Measurements from ENCODE around the gene RBMS3.
"Not testable (repeated sequence)": the region's sequence is repeated elsewhere in the genome, so short reads cannot be mapped to it uniquely, and the experiment has no call there.

RBMS3 gene

DNA sequence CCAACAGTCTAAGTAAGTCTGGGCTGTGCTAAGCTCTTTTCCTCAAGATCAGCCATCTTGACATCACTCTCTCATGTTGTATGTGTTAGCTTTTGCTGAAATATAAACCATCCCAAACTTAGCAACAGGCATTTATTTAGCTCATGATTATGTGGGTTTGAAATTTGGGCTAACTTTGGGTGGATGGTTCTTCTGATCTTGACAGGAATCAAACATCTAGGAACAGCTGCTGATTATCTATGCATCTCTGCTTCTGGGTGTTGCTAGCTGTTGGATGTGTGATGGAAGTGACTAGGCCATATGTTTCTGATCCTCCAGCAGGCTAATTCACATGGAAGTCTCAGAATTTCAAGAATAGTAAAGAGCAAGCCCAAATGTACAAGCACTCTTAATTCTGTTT lies 710.3 kb downstream of the RBMS3 start:
- no peak for DNase-seq

DNA sequence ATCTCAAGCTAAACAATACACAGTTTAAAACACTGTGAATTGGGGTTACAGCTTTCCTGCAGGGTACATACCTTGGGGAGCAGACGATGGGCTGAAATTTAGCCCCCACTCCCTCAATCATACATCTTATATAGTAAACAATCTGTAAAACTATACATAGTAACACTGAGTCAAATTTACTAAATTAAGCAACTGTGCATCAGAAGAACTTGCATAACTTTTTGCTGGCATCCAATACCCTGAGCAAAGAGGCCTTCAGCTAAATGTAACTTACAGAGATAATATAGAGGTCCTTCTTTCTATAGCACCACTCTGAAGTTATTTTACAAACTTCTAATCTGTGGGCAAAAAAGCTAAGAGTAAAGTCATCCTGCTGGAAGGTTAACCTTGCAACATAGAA lies 721.9 kb downstream of the RBMS3 start:
- no peak for DNase-seq

DNA sequence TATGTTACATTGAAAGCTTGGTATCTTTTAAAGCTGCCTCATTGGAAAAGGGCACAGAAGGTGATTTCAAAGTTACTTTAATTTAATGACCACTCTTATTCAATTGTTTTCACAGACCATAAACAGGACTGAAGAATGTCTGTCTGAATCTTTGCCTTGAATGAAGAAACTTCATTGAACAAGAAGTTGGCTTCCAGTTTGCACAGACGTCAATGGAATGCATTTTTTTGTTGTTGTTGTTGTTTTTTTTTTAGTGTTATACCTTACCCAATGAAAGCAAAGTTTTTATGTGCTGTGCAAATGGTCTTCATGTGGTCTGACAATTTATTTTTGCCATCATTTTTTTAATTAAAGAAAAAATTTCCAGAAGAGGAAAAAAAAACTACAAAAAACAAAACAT lies 722.9 kb downstream of the RBMS3 start:
- no peak for DNase-seq

DNA sequence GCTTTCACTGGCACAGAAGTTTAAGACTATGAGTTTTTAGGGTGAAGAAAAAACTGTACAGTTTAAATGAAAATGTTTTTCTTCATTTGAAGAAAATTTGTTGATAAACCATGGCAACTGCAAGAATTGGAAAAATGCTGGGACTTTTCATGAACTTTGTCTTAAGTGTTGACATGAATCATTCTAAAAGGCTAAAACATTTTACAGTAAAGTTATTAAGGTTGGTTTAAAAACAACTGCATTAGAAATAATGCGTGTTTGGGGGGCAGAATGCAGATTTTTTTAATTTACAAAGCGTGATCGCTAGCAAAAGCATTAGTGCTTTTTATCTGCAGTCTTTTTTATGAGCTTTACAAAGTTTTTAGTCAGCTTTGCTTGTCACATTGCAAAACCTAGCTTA lies 723.6 kb downstream of the RBMS3 start:
- DNase-seq: no peak

DNA sequence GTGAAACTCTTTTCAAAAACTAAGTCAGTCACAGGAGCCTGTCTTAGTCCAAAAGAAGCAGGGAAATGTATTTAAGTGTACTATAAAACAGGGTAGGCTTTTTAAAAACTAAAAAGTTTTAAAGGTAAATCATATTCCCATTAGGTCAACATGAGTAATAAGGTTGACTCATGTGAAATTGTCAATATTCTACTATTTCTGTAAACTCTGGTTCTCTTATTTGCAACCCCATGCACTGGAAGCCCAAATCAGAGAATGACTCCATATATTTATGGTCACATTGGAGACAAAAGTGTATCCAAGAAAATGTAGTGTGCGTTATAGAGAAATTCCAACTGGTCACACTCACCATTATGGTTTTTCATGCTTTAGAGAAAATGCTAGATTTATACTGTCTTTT lies 725.2 kb downstream of the RBMS3 start:
- no peak for DNase-seq

DNA sequence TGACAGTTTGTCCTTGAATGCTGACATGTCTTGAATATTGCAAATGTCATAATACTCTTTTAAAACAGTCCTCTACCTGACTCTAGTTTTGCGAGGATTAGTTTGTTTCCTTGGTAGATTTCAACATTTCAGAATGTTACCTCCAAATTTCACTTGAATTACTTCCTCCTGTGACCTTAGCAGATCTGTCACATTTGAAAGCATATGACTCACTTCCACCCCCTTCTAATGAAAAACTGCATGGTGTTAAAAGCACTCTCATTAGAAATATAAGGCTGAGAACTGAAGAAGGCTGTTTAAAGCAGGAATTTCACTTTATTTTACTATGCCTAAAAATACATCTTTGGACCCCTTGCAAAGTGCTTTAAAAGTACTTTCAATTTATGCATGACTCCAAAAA lies 726.8 kb downstream of the RBMS3 start:
- peak; percentile 36 for DNase-seq

DNA sequence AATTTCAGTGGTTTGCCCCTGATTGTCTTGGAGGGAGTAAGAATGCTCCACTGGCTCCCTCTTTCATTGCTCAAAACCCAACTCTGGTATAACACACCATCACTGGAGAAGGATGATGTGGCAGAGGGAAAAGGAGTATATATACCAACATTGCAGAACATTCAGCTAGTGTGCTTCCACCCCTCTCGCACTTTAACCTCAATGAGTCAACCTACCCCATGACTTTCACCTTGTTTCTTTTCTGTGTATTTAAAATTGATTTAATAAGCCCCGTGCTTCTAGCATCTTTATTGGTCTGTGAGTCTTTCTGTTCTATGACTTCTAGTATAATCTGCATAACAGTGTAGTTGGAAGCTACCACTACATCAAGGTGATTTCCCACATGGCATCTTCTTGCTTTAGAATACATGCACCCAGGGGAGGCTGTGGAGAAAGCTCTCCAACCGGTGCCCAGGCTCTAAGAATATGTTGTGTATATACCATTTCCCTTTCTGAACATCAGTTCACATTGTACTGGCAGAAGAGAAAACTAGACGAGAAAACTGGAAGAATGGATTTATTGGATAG lies 730.4 kb downstream of the RBMS3 start:
- DNase-seq: no peak

DNA sequence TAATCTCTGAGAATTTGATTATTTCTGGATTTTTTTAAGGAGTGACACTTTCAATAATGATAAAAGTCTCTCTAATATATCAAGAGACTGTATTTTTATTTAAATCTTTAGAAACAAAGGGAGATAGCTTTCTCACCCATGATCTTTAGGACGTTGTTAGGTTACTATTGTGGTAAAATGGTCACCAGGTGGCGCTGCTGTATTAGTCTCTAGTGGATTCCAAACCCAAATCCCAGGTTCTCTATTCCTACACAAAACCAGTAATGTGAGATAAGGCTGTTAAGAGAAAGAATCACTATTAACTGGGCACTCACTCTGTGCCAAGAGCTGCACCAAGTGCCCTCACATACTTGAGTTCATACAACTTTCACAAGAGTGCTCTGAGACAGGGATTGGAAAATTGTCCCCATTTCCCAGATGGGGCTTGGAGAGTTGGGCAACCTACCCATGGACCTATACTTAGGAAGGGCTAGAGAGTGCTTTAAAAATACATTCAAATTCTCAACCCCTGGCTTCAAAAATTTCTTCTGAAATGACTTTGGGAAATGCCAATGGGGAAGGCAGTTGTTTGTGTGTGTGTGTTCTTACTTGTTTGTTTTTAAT lies 732.2 kb downstream of the RBMS3 start:
- DNase-seq: peak; percentile 81

DNA sequence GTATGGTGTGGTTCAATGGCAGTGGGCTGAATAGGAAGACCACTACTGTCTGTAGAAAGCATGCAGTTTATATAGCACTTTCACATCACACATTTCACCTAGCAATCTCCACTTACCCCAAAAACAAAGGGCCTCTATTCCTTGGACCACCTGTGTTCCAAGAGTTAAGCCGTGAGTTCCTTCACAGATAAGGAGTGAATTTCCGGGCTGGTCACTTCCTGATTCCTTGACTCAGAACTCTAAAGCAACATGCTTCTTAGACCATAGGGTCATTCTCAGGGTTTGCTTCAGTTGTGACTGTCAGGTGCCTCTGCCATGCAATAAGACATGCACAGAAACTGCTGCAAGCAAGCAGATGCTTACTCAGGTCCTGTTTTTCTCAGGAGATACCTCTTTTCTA lies 737.0 kb downstream of the RBMS3 start:
- peak; percentile 7 for DNase-seq

DNA sequence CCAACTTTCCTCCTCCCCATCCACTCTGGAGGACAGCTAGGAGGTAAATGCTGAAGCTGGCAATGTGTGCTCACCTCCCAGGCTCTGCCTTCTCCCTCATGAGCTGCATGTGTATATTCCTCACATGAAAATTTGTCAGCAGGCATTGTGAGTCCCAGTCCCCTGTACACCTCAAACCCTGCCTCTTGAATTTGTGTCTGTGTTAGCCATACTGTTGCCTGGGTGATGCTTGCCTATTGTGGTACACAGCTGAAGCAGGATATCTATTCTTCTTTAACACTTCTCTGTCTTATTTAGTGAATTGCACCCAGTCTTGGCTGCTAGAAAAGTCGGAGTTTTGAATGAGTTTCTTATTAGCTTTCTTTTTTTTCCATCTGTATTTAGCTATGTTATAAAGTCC lies 739.5 kb downstream of the RBMS3 start:
- no peak for DNase-seq

DNA sequence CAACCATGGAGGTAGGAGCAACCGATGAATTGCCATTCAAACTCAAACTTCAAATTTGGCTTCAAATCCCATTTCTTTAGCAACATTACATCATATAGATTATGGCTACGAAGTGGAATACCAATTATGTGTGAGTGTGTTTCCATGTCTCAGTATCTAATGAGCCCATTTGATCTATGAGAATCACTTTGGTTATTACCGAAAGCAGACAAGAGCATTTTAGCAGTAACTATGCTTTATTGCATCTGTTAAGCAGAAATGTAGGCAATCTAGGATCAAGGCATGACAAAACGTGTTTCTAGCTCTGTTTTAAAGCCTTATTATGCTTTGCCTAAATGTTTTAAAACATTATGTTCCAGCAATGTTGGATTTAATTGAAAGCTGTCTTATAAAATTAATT lies 743.6 kb downstream of the RBMS3 start:
- DNase-seq: no peak

DNA sequence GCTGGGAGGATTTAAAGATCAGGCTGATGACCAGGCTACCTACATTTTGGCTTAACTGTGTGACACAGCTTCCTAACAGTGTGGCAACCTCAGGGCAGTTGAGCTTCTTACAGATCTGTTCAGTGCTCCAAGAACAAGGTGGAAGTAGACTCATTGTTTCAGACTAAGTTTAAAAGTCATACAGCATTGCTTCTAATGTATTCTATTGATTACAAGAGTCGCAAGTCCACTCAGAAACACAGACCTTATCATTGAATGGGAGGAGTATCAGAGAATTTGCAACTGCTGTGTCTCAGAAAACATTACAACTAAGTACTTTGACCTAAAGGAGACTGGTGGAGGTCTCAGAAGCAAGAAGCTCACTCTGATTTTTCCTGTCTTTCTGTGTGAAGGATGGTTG lies 746.0 kb downstream of the RBMS3 start:
- DNase-seq: no peak

DNA sequence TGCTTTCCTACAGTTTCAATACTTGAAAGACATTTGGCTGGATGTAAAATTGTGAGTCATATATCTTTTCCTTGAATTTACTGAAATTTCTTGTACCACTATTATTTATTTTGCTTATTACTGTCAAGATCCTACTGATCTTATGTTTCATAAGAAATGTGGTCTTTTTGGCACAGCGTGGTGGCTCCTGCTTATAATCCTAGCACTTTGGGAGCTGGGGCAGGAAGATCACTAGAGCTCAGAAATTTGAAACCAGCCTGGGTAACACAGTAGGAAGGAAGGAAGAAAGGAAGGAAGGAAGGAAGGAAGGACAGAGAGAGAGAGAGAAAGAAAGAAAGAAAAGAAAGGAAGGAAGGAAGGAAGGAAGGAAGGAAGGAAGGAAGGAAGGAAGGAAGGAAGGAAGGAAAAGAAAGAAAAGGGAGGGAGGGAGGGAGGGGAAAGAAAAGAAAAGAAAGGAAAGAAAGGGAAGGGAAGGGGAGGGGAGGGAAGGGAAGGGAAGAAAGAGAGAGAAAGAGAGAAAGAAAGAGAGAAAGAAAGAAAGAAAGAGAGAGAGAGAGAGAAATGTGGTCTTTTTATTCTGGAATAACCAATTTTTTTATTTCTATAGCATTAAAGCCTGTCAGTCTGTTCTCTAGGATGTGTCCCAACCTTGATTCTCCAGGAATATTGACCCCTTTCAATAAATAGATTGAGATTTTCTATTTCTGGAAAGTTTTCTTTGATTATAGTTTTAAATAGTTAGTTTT lies 753.5 kb downstream of the RBMS3 start:
- DNase-seq: no peak

DNA sequence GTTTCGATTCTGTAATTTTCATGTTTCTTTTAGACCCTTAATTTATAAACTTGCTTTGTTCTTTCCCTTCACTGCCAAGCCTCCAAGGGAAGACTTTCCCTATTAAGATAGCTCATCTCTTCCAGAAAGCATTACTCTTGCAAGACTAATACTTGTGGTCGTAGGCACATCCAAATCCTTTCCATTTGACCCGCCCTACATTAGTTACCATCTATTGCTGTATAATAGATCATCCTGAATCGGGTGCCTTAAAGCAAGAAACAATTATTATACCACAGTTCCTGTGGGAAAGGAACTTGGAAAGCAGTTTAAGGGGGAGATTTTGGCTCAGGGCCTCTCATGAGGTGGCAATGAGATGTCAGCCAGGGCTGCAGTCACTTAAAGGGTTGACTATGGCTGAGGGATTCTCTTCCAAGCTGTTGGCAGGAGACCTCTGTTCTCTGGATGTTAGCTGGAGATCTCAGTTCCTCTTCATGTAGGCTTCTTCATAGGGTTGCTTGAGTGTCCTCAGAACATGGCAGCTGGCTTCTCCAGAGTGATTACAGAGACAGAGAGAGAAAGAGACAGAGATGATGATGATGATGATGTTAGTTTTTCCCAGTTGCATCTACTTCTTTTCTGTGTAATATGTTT lies 755.2 kb downstream of the RBMS3 start:
- DNase-seq: no peak

DNA sequence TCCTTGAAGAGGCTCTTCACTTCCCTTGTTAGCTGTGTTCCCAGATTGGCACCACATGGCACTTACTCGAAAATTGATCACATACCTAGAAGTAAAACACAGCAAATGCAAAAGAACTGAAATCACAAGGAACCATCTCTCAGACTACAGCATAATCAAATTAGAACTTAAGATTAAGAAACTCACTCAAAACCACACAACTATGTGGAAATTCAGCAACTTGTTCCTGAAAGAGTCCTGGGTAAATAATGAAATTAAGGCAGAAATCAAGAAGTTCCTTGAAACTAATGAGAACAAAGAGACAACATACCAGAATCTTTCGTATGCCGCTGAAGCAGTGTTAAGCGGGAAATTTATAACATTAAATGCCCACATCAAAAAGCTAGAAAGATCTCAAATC lies 759.3 kb downstream of the RBMS3 start:
- peak; percentile 19 for DNase-seq

DNA sequence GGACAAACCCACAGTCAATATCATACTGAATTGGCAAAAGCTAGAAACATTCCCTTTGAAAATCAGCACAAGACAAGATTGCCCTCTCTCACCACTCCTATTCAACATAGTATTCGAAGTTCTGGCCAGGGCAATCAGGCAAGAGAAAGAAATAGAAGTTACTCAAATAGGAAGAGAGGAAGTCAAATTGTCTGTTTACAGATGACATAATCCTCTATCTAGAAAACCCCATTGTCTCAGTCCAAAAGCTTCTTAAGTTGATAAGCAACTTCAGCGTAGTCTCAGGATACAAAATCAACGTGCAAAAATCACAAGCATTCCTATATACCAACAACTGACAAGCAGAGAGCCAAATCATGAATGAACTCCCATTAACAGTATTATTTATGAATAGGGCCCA lies 760.6 kb downstream of the RBMS3 start:
- peak; percentile 16 for DNase-seq

DNA sequence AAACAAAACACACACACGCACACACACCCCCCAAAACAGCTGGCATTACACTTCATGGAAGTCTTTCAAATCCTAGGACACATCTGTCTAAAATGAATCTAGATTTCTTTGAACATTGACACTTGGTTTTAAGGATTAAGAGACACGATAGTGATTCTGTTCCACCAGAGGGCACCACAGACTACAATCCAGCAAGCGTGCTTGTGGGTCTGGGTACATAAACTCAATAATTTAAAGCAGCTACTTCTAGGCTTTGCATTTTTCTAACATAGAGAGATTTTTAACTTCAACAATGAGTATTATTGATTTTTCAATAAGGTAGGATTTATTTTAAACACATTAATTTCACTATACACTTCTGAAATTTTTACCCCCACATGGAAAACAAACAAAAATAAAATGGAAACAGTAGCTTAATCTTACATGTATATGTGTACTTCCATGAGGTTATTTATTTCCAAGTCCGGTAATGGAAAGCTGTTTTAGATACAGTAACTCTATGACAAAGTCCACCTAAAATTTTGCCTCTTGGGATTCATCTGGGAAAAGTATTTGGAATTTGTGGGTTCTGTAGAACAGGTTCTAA lies 761.5 kb downstream of the RBMS3 start:
- peak; percentile 87 for DNase-seq

DNA sequence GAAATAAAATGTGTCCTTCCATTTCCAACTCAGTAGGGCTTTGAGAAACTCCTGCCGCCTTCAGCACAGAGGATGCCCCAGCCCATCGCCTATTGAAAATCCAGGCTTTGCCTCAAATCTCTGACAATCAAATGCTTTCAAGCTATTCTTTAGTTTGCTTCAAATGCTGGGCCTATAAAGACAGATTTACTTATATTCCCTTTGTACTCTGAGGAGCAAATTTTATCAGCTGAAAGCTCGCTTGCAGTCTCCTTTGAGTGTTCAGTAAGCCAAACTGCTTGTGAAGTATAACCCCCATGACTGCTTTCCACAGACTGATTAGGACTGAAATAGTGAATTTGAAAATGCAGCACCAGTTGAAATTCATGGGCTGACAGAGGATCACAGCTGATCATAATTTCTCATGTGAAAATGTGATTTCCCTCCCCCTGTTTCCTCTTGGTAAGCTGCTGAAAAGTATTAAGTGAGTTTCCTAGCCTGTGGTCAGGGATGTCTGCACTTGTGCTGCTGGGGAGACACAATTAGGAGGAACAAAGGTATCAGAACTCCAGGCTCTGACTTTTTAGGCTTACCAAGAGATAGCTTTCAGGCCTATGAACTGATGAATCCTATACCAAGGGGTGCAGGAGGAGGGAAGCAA lies 762.2 kb downstream of the RBMS3 start:
- DNase-seq: peak; percentile 1

DNA sequence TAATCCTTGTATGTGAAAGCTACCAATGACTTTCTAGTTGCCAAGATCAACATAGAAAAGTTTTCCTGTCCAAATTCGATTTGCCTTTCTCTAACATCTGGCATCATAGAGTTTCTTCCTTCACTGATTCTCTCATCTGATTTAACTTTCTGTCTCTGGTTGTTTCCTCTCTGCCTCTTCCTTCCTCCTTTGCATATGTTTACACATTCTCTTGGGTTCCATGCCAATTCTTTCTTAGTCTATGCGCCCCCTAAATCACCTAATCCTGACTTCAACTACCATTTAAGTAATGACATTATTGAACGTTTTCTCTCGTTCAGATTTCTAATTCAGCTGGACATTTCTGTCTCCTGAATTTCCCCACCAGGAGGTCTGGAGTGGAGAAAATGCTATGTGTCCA lies 763.6 kb downstream of the RBMS3 start:
- no peak for DNase-seq

DNA sequence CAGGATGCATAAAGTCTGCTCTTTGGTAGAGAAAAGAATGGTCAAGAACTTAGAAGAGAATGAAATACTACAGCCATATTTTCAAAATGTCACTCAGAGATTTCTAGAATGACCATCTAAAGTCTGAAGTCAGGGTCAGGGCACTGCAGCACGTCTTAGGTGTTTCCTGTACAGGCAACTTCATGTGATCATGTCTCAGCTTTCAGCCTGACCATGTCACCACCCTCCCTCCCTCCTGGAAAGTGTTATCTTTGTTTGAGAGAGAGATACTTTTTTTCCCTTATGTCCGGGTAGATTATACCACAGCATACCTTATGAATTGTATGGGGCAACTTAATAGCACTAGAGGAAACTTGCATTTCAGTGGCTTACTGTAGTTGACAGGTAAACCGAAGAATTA lies 767.6 kb downstream of the RBMS3 start:
- DNase-seq: no peak

DNA sequence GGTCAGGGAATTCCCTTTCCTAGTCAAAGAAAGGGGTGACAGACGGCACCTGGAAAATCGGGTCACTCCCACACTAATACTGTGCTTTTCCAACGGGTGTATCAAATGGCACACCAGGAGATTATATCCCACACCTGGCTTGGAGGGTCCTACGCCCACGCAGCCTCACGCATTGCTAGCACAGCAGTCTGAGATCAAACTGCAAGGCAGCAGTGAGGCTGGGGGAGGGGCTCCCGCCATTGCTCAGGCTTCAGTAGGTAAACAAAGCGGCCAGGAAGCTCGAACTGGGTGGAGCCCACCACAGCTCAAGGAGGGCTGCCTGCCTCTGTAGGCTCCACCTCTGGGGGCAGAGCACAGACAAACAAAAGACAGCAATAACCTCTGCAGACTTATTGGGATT lies 769.2 kb downstream of the RBMS3 start:
- DNase-seq: not testable (repeated sequence)

DNA sequence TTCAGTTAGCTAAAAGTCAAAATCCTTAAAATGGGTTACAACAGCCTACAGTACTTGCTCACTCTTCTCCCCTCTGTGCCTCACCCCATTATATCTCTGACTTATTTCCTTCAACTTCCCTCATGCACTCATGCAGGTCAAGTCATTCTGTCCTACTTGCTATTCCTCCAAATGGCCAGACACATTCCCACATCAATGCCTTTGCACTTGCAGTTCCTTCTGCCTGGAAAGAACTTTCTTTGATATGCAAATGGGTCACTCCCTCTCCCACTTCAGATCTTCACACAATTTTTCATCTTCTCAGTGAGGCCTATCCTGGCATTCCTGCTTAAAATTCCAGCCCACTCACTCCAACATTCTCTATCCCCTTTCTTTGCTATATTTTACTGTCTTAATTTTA lies 778.4 kb downstream of the RBMS3 start:
- no peak for DNase-seq

Data from hematopoietic multipotent progenitor cell treated with erythropoietin and hydrocortisone succinate and interleukin-3 and kit ligand, for 4 days (in vitro differentiated cells).